HepG2 (cell line): ENCODE results near the gene PLD6. TPM values are rescaled to one million over a fixed set of nuclear protein-coding genes. Genes with fewer than 3 reads are reported as not detected.

Experiments
- ARID4A ChIP-seq: sonication (generic); formaldehyde crosslinking; IDR thresholded peaks from 2 replicates; pipeline ENCODE4 v1.5.0; 2020; ENCODE audit warnings: mild to moderate bottlenecking, missing genetic modification reagents, borderline replicate concordance
- CREB1 ChIP-seq, 2 experiments: fragments of 450-650 bp in 1 of 2; IDR thresholded peaks; 2 replicates each; pipeline ENCODE4 v1.6.1; 2016 to 2017; ENCODE audit warnings: control low read depth in 1 of 2, mild to moderate bottlenecking in 1 of 2, missing compliant biosample characterization in 1 of 2, missing genetic modification characterization in 1 of 2
- ELK4 ChIP-seq: sonication (generic); formaldehyde crosslinking; IDR thresholded peaks from 2 replicates; pipeline ENCODE4 v1.9.0; 2021; ENCODE audit warnings: missing genetic modification reagents, borderline replicate concordance
- HNF1B ChIP-seq: sonication (generic); formaldehyde crosslinking; IDR thresholded peaks from 2 replicates; pipeline ENCODE4 v1.5.1; 2020; ENCODE audit warnings: mild to moderate bottlenecking, moderate library complexity, missing genetic modification reagents
- JARID2 ChIP-seq: sonication (generic); formaldehyde crosslinking; IDR thresholded peaks from 2 replicates; pipeline ENCODE4 v1.8.1; 2023; ENCODE audit warnings: missing genetic modification reagents, inconsistent platforms; ENCODE audit not compliant: insufficient replicate concordance
- MAX ChIP-seq: IDR thresholded peaks from 2 replicates; pipeline ENCODE4 v1.6.1; 2012; ENCODE audit warnings: inconsistent platforms
- NCOA1 ChIP-seq: sonication (generic); formaldehyde crosslinking; IDR thresholded peaks from 2 replicates; pipeline ENCODE4 v1.9.0; 2021; ENCODE audit warnings: missing genetic modification reagents
- PBX2 ChIP-seq: IDR thresholded peaks from 2 replicates; pipeline ENCODE4 v1.6.1; 2016; ENCODE audit warnings: control low read depth
- RAD21 ChIP-seq: fragments of 450-650 bp; formaldehyde crosslinking; IDR thresholded peaks from 2 replicates; pipeline ENCODE4 v1.5.0; 2020; ENCODE audit warnings: mild to moderate bottlenecking
- REPIN1 ChIP-seq: sonication (generic); formaldehyde crosslinking; IDR thresholded peaks from 2 replicates; pipeline ENCODE4 v1.8.0; 2022; ENCODE audit warnings: missing genetic modification reagents, low read depth, mild to moderate bottlenecking, borderline replicate concordance
- SIN3A ChIP-seq: IDR thresholded peaks from 2 replicates; pipeline ENCODE4 v1.6.1; 2011; ENCODE audit warnings: low read depth, mild to moderate bottlenecking, control low read depth, low read length, borderline replicate concordance
- ZBTB46 ChIP-seq: sonication (generic); formaldehyde crosslinking; IDR thresholded peaks from 2 replicates; pipeline ENCODE4 v1.4.0; 2020; ENCODE audit warnings: mild to moderate bottlenecking, missing genetic modification reagents, borderline replicate concordance
- ZBTB49 ChIP-seq: sonication (generic); formaldehyde crosslinking; IDR thresholded peaks from 2 replicates; pipeline ENCODE4 v1.4.0; 2020; ENCODE audit warnings: missing genetic modification reagents, borderline replicate concordance
- ZNF550 ChIP-seq: sonication (generic); formaldehyde crosslinking; IDR thresholded peaks from 2 replicates; pipeline ENCODE4 v1.4.0; 2020; ENCODE audit warnings: mild to moderate bottlenecking, missing genetic modification reagents, borderline replicate concordance
- ZNF672 ChIP-seq: sonication (generic); formaldehyde crosslinking; IDR thresholded peaks from 2 replicates; pipeline ENCODE4 v1.8.1; 2022; ENCODE audit warnings: missing genetic modification reagents
- polyA plus RNA-seq, 8 experiments: library from polyadenylated mRNA; depleted of rRNA in 3 of 8; stranded (reverse) in 7 of 8; unstranded in 1 of 8; fragments of >200 nt; fragmentation: Illumina TruSeq in 4 of 8; extraction: Trizol in 4 of 8; gene quantifications; 2 replicates each; pipeline versions ENCODE4 v1.2.1 to v1.2.3, GENCODE V29; 2011 to 2016; ENCODE audit warnings: low read depth in 4 of 8, missing spikeins in 1 of 8, mixed read lengths in 1 of 8; ENCODE audit not compliant: insufficient read depth in 1 of 8
- total RNA-seq, 5 experiments: library from RNA; depleted of rRNA; stranded (reverse); fragments of >200 nt; fragmentation: Illumina TruSeq; extraction: Trizol; gene quantifications; 2 replicates each; pipeline ENCODE4 v1.2.3, GENCODE V29; 2016; ENCODE audit warnings: low read depth in 1 of 5

Gene PLD6
- total and polyA plus RNA-seq, 2 of the 13 experiments (the other 11 are each of a cell fraction or from before 2014, with no cell fraction given): 5.2 to 11.4 TPM

- TF ChIP-seq MAX (no peak), JARID2 (no peak), HNF1B (CRISPR knock-in tag) (no peak), REPIN1 (CRISPR knock-in tag) (no peak), NCOA1 (CRISPR knock-in tag) (no peak), ELK4 (CRISPR knock-in tag) (no peak), ZBTB46 (CRISPR knock-in tag) (no peak), ARID4A (CRISPR knock-in tag) (no peak), ZNF550 (CRISPR knock-in tag) (no peak), CREB1 (IDR thresholded peaks at IDR 0.05) (no peak), CREB1 (CRISPR knock-in tag; IDR thresholded peaks at IDR 0.05) (no peak), SIN3A (no peak), PBX2 (no peak), ZNF672 (CRISPR knock-in tag) (no peak), RAD21 (no peak), ZBTB49 (no peak)
Observed at GRCh38 chr17:17154556-17154955, 51.6 kb downstream of the PLD6 start (continued).
